ENCODE data around the gene PCDHGB3.

GRCh38 chr5:141409598-141410306, 39.7 kb downstream of the PCDHGB3 start:
- TF ChIP-seq CTCF (IDR thresholded peaks at IDR 0.05) (no peak), POLR2A (IDR thresholded peaks at IDR 0.05) (no peak)
